ENCODE measurements around the gene TCAP.

Gene TCAP

DNA sequence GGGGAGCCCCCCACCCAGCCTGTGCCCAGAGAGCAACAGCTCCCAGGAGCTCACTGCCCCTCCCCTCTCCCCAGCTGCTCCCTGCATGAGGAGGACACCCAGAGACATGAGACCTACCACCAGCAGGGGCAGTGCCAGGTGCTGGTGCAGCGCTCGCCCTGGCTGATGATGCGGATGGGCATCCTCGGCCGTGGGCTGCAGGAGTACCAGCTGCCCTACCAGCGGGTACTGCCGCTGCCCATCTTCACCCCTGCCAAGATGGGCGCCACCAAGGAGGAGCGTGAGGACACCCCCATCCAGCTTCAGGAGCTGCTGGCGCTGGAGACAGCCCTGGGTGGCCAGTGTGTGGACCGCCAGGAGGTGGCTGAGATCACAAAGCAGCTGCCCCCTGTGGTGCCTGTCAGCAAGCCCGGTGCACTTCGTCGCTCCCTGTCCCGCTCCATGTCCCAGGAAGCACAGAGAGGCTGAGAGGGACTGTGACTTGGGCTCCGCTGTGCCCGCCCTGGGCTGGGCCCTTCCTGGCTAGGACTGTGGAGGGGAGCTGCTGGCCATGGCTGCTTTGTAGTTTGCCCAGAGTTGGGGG is 584 bp downstream of the TCAP start:
- DNase-seq (ENCODE audit: insufficient read length, low spot score), result no peak

DNA sequence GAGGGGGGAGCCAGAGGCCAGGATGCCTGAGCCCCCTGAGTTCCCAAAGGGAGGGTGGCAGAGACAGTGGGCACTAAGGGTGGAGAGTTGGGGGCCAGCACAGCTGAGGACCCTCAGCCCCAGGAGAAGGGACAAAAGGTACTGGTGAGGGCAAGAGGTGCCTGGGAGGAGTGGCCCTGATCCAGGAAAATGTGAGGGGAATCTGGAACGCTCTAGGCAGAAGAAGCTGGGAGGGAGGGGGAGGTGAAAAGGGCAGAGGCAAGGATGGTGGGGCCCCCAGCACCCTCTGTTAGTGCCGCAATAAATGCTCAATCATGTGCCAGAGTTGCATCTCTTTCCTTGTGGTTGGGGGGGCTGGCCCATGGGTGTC is 1.1 kb downstream of the TCAP start:
- FAIRE-seq (peak; percentile 66), DNase-seq (ENCODE audit: insufficient read length, low spot score) (no peak)

More for the DNA sequence above, 584 bp downstream of the TCAP start:
- peak; percentile 88 for FAIRE-seq

DNA sequence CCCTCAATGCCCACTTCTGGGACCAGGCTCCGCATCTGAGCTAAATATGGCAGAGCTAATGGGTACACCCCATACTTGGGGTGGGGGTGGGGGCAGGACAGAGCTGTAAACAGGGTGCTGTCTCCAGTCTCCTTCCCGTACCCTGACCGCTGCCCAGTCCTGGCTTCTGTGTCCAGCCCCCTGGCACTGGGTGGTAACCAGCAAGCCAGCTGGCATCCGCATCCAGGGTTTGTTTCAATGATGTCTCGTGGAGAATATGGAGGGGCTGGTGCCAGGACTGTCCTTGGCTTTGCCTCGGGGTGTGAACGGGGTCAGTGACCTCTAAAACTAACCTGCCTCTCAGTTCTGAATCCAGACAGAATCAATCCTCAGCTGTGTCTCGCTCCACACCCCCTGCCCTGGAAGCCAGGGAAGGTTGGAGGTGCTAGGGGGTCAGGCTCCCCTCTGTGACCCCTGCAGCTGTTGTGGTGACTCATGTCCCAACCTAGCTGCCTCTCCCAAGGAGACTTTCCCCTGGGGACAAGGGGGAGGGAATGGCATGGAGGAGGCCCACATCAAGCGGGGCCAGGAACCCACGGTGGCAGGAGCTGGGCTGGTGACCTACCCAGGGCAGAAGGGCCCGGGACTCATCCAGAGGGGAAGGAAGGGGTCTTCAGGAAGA is 1.6 kb downstream of the TCAP start:
- FAIRE-seq (peak; percentile 60), DNase-seq (ENCODE audit: insufficient read length, low spot score) (no peak)

DNA sequence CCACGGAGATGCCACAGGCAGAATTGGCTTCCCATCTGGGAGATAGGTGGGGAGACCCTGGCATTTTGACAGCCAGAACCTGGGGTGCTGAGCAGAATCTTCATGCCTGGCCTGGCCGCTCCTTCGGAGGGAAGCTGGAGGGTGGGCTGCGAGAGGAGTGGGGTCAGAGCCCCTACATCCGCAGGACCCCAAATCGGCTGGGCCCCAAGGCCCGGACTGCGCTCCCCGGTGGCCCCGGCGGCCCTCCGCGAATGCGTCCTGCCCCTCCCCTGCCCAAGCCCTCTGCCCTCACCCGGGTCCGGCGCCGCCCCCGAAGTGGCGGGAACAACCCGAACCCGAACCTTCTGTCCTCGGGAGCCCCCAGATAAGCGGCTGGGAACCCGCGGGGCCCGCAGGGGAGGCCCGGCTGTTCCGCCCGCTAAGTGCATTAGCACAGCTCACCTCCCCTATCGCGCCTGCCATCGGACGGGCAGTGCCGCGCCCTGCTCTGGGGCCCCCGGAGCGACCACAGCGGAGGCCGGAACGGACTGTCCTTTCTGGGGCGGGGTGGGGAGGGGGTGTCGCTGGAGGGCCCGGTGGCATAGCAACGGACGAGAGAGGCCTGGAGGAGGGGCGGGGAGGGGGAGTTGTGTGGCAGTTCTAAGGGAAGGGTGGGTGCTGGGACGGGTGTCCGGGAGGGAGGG is 2.3 kb downstream of the TCAP start:
- no peak for DNase-seq (ENCODE audit: insufficient read length, low spot score)
- no peak for FAIRE-seq

DNA sequence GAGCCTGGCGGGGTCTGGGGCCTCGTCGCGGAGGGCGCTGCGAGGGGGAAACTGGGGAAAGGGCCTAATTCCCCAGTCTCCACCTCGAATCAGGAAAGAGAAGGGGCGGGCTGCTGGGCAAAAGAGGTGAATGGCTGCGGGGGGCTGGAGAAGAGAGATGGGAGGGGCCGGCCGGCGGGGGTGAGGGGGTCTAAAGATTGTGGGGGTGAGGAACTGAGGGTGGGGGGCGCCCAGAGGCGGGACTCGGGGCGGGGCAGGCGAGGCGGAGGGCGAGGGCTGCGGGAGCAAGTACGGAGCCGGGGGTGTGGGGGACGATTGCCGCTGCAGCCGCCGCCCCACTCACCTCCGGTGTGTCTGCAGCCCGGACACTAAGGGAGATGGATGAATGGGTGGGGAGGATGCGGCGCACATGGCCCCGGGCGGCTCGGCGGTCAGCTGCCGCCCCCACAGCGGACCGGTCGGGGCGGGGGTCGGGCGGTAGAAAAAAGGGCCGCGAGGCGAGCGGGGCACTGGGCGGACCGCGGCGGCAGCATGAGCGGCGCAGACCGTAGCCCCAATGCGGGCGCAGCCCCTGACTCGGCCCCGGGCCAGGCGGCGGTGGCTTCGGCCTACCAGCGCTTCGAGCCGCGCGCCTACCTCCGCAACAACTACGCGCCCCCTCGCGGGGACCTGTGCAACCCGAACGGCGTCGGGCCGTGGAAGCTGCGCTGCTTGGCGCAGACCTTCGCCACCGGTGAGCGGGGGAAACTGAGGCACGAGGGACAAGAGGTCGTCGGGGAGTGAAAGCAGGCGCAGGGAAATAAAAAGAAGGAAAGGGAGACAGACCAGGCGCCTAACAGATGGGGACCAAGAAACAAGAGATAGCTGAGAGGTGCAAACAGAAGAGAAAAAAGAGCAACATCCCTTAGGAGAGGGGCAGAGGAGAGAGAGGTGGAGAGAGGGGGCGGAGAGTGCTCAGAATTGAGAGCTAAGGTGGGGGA is 3.1 kb downstream of the TCAP start, which contains the start of gene PNMT:
Gene PNMT, plus strand, starts transcription at position 509 of the 980 bp plus-strand sequence. Its CDS starts 23 bp downstream, at position 532.
- no peak for DNase-seq (ENCODE audit: insufficient read length, low spot score)
- peak; percentile 68 for FAIRE-seq

DNA sequence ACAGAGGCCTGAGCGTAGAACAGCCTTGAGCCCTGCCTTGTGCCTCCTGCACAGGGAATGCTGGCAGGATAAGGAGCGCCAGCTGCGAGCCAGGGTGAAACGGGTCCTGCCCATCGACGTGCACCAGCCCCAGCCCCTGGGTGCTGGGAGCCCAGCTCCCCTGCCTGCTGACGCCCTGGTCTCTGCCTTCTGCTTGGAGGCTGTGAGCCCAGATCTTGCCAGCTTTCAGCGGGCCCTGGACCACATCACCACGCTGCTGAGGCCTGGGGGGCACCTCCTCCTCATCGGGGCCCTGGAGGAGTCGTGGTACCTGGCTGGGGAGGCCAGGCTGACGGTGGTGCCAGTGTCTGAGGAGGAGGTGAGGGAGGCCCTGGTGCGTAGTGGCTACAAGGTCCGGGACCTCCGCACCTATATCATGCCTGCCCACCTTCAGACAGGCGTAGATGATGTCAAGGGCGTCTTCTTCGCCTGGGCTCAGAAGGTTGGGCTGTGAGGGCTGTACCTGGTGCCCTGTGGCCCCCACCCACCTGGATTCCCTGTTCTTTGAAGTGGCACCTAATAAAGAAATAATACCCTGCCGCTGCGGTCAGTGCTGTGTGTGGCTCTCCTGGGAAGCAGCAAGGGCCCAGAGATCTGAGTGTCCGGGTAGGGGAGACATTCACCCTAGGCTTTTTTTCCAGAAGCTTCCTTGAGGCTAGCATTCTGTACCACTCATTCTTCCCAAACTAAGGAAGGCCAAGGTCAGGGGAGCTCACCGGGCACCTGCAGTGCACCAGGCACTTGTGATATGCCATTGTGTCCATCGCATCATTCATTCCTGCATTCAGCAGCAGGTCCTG is 5.0 kb downstream of the TCAP start:
- FAIRE-seq (no peak), DNase-seq (ENCODE audit: insufficient read length, low spot score) (no peak)

DNA sequence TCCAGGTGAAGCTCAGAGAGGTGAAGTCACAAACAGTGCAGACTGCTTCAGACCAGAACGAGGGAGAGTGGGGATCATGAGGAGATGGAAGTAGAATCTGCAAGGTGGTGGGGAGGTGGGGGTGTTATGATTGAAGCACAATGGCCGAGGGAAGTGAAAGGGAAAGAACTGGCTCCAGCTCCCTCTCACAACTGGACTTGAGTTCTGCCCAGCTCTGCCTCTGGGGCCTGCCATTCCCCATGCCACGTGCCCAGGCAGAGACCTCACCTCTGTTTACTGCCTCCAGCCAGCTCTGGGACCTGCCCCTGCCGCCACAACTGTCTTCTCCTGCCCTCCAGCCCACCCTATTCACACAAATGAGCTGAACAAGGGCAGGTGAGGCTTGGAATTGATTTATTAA is 5.6 kb downstream of the TCAP start:
- no peak for FAIRE-seq
- no peak for DNase-seq (ENCODE audit: insufficient read length, low spot score)

DNA sequence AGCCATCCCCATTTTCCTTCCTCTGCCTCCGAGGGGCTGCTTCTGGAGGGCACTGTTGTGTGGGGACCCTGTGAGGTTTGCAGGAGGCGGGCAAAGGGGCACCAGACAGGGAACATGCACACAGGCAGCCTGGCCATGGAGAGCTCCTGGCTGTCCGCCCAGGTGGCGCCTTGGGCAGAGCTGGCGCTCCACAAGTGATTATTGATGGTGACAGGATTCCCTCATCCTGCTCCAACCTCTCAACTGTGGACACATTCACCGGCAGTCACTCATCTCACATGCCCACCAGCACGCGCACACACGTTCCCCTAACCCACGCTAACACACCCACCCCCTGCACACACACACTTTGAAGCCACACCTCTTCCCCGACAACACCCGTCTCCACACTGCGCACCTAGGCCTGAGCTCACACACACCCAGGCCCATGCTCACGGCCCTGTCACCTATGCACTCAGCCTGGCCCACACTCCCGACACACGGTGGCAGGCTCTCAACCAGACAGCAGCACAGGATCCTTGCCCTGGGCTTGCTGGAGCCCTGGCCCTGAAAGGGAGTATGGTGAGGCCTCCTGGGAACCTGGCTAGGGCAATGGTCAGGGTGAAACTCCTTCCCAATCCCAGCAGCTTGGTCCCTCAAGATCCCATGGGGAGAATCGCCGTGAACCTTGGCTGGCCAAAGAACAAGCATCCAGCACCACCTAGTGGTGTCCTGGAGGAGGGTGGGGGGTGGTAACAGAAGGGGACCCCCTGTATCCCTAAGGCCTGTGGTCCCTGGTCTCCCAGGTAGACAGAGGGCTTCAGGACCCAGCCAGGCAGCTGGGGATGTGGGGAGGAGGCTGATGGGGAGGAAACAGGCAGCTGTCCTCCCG is 6.7 kb downstream of the TCAP start:
- peak; percentile 82 for FAIRE-seq

DNA sequence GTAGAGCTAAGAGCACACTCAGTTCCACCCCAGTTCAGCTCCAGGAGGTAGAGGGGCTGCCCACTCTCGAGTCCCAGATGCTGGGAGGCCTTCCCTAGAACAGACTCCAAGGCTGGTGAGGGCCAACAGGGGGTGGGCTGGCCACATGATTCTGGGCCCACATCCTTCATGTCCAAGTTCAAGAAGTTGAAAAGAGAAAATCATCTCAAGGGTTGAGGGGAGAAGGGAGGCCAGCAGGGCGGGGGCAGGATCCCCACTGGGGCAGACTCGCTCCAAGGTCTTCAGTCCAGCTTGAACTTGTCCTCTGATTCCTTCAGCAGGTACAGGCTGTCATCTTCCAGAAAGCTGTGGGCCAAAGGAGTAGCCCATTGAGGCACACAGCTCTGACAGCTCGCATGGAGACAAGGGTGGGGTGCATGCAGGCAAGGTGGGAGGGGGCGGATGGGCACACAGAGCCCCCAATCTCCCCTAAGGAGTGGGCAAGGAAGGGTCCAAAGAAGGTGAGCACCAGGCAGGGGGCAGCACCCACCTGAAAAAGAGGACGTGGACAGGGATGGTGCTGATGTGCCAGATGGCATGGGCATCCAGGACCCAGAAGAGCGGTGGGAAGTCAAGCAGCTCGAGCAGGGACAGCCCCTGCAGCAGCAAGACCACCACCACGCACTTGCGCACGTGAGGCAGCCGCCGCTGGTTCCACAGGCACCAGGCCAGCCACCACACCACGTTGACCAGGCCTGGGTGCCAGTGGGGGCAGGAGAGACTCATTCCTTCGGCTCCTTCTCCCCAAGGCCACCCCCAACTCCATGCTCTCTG is 7.6 kb downstream of the TCAP start:
- FAIRE-seq (no peak), DNase-seq (ENCODE audit: insufficient read length, low spot score) (no peak)

More for the DNA sequence above, 6.7 kb downstream of the TCAP start:
- DNase-seq (ENCODE audit: insufficient read length, low spot score), result peak; percentile 72

DNA sequence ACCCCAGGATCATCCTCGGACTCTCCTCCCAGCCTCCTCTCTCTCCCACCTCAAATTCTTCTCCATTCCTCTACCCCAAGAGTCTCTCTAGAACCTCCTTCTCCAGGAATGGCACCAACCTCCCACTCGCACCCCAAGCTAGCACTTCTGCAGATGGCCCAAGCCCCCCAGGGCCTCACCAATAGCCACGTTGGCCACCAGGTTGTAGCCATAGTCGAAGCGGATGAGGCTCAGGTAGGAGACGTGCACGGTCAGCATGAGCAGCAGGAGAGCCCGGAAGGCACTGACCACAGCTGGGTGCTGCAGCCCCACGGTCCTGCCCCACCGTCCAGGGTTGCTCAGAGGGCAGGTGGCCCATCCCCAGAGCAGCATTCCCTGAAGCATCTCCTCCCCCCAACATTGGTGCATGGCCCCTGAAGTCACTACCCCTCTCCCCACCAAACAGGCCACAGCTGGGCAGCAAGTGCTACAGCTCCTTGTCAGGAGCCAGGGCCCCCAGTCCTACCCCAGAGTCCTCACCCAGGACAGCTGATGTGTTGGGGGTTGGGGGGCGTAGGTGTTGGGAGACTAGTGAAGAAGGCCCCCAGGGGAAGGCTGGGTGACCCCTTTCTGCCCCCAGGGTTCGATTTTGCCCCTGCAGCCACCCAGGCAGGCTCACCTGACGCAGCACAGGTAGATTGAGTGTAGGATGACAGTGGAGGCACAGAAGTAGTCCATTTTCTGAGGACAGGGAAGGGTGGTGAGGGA is 8.4 kb downstream of the TCAP start:
- FAIRE-seq, result no peak
- DNase-seq (ENCODE audit: insufficient read length, low spot score), result no peak

DNA sequence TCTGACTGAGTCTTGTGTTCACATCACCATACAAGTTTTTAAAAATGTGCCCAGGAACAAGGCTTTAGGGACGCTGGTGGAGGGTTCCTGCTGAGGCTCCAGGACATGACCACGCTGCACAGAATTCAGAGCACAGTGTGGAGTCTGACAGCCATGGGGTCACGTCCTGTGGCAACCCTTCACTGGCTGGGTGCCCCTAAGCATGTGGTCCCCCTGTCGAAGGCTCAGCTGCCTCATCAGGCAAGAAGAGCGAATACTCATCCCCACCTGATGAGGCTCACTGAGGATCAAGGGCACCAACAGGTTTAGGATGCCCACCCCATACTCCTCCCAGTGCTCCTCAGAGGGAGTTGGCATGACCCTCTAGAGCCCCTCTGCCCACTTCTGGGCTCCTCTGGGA is 9.0 kb downstream of the TCAP start:
- no peak for FAIRE-seq

DNA sequence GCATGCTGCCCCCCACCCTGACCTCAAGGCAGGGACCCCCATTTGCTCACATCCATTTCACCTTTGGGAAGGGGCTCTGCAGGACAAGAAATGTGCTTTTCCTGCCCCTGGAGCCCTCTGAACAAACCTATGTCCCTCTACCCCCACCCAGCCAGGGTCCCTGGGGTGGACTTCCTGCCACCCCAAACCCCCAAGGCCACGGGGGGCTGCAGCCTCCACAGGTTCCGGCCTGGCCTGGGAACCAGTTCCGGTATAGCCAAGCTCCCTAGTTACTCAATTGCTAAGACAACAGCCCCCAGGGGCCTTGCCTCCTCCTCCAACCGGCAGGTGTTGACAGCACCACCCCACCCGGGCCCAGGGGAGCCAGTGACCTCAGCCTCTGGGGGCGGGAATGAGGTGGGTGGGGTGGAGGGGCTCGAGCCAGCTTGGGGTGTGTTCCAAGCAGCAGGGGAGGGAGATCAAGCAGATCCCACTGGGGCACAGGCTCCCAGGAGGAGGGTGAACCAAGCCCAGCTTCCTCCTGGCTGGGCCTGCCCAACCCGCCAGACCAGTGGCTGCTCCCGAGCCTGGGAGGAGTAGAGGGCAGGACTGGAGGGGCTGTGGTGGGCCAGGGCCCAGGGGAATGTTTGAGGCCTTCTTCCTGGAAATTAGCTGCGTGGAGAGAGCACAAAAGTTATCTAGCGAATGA is 9.7 kb downstream of the TCAP start:
- FAIRE-seq (no peak), DNase-seq (ENCODE audit: insufficient read length, low spot score) (no peak)

More for the DNA sequence above, 9.0 kb downstream of the TCAP start:
- DNase-seq (ENCODE audit: insufficient read length, low spot score), result no peak

DNA sequence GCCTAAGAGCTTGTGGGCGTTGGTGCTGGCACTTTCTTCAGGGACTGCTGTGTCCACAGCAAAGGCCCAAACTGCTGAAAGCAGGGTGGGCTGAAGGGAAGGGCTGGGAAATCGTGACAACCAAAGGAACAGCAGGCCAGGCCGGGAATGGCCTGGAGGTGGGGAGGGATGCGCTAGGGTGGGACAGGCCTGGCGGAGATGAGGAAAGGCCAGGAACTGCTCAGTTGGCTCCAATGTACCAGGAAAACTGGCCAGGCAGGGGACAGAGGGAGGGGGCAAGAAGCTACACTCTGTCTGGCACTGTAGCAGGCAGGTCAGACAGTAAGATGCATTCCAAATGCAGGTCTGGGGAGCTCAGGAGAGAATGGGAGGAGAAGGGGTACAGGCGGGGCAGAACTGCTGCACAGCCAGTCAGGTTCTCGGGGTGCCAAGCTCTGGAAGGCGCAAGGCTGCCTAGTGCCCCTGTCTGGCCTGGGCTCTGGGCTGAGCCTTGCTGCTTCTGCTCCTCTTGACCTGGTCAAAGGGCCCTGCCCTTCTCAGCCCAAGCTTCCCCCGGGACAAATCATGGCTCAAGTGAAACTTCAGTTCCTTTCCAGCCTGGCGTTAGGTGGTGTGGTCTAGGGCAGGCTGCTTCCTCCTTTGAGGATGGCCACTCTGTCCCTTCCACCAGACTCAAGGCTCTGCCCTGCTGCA is 10.4 kb downstream of the TCAP start:
- FAIRE-seq, result no peak

DNA sequence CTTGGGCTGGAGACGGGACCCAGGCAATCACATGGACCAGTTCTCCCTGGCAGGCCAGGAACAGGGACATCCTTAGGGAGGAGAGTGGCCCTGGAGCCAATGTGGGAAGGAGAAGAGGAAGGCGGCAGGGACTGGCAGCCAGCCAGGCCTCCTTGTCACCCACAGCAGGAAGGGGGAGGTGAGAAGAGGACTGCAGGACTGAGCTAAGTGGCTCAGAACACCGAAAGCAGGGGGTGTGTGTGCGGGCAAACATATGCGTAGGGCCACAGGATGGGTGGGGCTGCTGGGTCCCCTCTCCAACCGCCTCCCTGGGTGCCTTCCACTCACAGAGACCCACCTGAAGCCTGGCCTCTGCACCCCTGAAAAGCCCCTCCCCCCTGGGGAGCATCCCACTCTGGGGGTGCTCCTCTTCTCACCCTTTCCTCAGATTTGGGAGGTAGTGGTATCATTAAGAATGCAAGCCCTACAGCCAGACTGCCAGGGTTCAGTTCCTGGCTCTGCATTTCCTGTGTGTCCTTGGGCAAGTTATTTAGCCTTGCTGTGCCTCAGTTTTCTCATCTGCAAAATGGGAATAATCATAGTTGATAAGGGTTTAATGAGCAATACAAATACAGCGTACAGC is 11.2 kb downstream of the TCAP start:
- no peak for FAIRE-seq
- no peak for DNase-seq (ENCODE audit: insufficient read length, low spot score)

More for the DNA sequence above, 10.4 kb downstream of the TCAP start:
- DNase-seq (ENCODE audit: insufficient read length, low spot score), result no peak

DNA sequence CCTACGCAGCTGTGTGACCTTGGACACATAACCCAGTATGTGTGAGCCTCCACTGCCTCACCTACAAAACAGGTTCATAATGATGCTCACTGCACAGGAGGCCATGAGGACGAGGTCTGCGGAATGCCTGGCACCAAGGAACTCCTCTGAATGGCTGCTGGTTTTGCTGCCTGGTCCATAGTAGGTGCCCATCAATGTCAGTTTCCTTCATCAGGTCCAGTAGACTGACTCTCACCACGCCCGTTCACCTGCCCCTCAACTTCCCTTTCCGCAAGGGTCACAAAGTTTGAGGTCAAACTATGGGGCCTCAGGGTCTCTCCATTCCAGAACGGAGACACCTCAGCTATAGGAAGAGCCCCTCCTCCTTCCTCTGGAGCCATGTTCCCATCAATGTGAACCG is 11.9 kb downstream of the TCAP start:
- FAIRE-seq (no peak), DNase-seq (ENCODE audit: insufficient read length, low spot score) (no peak)

All from HTR-8/SVneo (cell line).